CD4-positive, alpha-beta T cell treated with Interleukin-15 for 1 hour (primary cell): ENCODE measurements around the gene RASSF5.
A peak's percentile ranks its signal among the peaks of the same experiment; 100 is the strongest.
"Not testable (repeated sequence)": the region's sequence is repeated elsewhere in the genome, so short reads cannot be mapped to it uniquely, and the experiment has no call there.

Experiments
- DNase-seq: peaks from one replicate; pipeline ENCODE4 v3.0.0-alpha.2; 2020

The RASSF5 gene

DNA sequence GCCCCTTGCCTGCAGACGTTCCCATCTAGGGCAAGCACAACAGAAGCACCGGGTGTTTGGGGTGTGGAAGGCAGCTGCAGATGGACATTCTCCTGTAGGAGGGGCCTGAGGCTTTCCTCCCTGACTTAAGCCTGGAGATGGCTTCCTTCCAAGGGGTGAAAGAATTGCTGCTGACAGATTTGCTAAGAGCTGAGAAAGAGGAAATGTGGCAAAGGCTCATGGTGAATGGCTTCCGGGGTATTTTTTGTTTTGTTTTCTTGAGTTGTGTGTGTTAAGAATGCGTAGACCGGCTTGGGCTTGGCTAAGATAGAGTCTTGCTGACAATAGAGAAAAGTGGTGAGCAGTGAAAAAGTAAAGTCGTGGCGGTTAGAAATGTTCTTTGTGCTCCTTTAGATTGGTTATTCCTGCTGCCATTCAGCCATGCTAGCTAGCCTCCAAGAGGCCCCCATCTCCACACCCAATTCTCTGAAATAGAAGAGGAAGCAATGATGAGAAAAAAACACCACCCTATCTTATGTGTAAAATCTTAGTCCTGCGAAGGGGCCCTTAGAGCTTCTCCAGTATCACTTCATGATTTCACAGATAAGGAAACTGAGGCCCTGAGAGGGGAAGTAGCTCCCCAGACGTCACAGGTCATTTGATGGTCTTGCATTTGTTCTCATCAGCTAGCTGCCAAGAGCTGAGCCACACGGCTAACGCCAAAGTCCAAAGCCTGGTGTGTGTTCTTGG, 68.0 kb downstream of the RASSF5 start:
- peak; percentile 70 for DNase-seq

DNA sequence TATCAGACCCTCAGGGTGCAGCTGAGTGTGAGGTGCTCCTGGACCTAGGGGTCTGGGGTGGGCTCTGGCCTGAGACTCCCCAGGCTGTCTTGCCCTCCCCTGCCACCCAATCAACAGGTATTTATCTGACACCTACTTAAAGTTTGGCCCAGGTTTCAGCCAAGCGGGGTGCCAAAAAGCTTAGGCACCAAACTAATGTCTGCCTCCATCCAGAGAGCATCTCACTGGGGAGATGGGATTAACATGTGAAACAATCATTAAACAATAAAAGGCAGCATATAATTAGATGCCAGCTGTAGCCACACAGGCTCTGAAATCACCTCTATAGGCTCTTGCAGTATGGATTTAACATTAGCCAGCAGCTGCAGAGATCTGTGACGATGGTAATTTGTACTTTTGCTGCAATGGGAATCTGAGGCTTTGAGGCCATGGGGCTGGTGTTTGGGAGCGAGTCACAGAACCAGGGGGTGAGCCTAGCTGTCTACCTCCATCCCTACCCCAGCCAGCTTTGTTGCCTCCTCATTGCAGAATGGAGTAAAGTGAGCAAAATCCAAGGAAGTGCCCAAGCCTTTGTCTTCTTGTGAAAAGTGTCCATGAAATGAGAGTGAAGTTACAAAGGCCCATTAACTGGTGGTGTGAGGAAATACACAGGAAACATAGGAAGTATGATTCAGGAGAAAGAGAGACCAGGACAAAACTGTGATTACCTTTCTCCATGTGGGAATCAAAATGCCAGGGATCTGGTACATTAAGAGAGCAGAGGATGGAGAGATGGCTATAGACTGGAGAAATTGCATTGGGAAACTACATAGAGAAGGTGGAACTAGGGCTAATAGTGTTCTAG, 68.8 kb downstream of the RASSF5 start:
- DNase-seq, result no peak

GRCh38 chr1:206577626-206578025, 70.3 kb downstream of the RASSF5 start:
- DNase-seq, result no peak

- DNase-seq, result no peak
These were observed 71.0 kb downstream of the RASSF5 start for GRCh38 chr1:206578068-206578977.

GRCh38 chr1:206578978-206579374, 71.6 kb downstream of the RASSF5 start:
- no peak for DNase-seq

DNA sequence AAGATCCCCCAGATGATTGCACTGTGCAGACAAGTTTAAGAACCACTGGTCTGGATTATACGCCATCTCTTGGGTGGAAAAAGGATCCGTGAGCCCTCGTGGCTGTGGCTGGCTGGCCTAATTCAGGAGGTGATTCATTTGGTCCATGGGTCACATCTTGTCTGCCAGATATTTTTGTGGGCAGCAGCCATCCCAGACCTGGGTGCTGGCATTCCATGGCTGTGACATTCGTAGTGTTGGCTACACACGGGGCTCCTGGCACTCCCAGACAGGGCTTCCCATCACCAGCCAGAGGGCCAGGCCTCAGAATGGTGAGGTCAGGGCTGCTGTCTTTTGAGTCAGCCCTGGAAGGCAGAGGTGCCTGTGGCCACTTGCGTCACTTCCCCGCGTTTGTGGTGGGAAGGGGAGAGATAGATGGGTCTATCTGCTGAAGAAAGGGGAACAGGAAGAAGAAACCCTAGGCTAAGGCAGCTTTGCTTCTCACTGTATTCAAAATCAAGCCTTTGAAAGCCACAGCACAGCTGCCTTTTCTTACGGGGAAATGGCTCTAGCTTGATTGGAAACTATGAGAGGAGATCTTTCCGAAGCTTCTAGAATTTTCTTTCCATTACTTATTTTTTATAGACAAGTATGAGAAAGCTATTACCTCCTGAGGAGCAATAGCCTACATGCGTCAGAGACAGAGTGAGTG, 72.6 kb downstream of the RASSF5 start:
- DNase-seq, result peak; percentile 94

- no peak for DNase-seq
These were observed 73.2 kb downstream of the RASSF5 start for GRCh38 chr1:206580438-206581113.

- not testable (repeated sequence) for DNase-seq
These were observed 73.8 kb downstream of the RASSF5 start for GRCh38 chr1:206581114-206581497.

DNA sequence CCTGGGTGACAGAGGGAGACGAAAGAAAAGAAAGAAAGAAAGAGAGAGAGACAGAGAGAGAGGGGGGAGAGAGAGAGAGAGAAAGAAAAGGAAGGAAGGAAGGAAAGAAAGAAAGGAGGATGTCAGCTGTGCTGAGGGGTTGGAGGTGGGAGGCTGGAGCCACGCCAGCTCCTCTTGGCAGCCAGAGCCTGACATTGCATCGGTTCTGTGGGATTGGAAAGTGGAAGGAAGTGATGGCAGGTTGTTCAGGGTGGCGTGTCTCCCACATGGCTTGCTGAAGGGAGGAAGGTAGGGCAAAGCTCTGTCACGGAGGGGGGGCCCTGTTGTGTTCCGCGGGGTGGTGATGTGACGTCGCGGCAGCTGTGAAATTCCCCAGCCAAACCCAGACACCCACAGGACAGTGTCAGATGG, 74.2 kb downstream of the RASSF5 start:
- DNase-seq, result peak; percentile 90

- no peak for DNase-seq
These were observed 75.2 kb downstream of the RASSF5 start for GRCh38 chr1:206582537-206582936.

GRCh38 chr1:206582971-206583706, 75.8 kb downstream of the RASSF5 start:
- no peak for DNase-seq

DNA sequence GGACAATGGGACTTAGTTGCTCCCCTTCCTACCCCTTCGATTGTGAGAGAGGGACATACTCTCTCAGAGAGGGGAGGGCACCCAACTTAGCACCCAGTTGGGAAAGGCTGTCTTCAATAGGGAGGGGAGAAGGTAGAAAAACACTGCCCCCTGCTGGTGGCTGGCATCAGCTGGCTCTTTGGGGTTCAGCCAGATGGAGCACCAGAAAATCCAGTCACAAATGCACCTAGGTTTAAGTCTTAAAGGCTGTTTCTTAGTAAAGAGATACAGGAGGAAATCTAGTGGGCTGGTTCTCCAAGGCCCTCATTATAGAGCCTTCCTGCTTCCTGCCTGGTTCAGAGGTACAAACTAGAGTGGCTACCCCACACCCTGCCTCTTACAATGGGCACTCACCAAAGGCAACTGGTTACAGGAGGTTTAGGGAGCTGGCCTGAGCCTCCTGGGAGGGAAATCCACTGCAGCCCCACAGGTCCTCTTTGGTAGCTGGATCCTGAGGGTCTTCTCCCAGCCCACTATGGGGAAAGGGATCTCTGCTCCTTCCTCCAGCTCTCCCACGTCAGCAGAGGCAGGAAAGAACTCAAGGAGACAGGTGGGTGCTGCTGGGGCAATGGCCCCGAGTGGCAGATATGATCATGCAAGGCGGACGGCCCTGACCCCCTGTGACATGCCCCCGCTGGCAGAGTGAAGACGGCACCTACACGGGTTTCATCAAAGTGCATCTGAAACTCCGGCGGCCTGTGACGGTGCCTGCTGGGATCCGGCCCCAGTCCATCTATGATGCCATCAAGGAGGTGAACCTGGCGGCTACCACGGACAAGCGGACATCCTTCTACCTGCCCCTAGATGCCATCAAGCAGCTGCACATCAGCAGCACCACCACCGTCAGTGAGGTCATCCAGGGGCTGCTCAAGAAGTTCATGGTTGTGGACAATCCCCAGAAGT, 76.6 kb downstream of the RASSF5 start:
- DNase-seq, result peak; percentile 81

- DNase-seq, result no peak
These were observed 77.4 kb downstream of the RASSF5 start for GRCh38 chr1:206584683-206585082.

- no peak for DNase-seq
These were observed 79.4 kb downstream of the RASSF5 start for GRCh38 chr1:206586501-206587445.

DNA sequence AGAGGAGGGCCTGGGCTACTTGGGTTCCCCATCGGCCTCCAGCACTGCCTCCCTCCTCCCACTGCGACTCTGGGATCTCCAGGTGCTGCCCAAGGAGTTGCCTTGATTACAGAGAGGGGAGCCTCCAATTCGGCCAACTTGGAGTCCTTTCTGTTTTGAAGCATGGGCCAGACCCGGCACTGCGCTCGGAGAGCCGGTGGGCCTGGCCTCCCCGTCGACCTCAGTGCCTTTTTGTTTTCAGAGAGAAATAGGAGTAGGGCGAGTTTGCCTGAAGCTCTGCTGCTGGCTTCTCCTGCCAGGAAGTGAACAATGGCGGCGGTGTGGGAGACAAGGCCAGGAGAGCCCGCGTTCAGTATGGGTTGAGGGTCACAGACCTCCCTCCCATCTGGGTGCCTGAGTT, 80.6 kb downstream of the RASSF5 start:
- DNase-seq, result no peak

DNA sequence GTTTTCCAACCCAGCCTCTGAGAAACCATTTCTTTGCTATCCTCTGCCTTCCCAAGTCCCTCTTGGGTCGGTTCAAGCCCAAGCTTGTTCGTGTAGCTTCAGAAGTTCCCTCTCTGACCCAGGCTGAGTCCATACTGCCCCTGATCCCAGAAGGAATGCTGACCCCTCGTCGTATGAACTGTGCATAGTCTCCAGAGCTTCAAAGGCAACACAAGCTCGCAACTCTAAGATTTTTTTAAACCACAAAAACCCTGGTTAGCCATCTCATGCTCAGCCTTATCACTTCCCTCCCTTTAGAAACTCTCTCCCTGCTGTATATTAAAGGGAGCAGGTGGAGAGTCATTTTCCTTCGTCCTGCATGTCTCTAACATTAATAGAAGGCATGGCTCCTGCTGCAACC, 81.2 kb downstream of the RASSF5 start:
- DNase-seq, result no peak

GRCh38 chr1:206589206-206589605, 81.9 kb downstream of the RASSF5 start:
- DNase-seq, result no peak

- peak; percentile 58 for DNase-seq
These were observed 82.9 kb downstream of the RASSF5 start for GRCh38 chr1:206590025-206590758.
